HG03469 (cell line): ENCODE measurements around the gene LAPTM5.
"Not testable (repeated sequence)": the region's sequence is repeated elsewhere in the genome, so short reads cannot be mapped to it uniquely, and the experiment has no call there.

Experiments used
- ATAC-seq: cut with Tn5 transposase; IDR thresholded peaks from one replicate; pipeline ENCODE4 v1.9.1; 2021; ENCODE audit warnings: mild to moderate bottlenecking, moderate library complexity, moderate number of reproducible peaks; ENCODE audit not compliant: unreplicated experiment

Gene LAPTM5

GRCh38 chr1:30757352-30758120, at the start of gene LAPTM5:
Gene LAPTM5 (minus strand): TSS chr1:30757774. CDS start chr1:30757745, 29 bp downstream.
- ATAC-seq: no peak

- no peak for ATAC-seq
These were observed 49.1 kb upstream of the LAPTM5 start for GRCh38 chr1:30806381-30807317.

- no peak for ATAC-seq
These were observed 47.9 kb upstream of the LAPTM5 start for GRCh38 chr1:30805304-30806003.

GRCh38 chr1:30804822-30805221, 47.2 kb upstream of the LAPTM5 start:
- ATAC-seq: no peak

GRCh38 chr1:30804352-30804751, 46.8 kb upstream of the LAPTM5 start:
- no peak for ATAC-seq

GRCh38 chr1:30803562-30803961, 46.0 kb upstream of the LAPTM5 start:
- ATAC-seq: no peak

GRCh38 chr1:30801771-30802198, 44.2 kb upstream of the LAPTM5 start:
- ATAC-seq: no peak

GRCh38 chr1:30799233-30799511, 41.6 kb upstream of the LAPTM5 start:
- ATAC-seq: no peak

- no peak for ATAC-seq
These were observed 41.0 kb upstream of the LAPTM5 start for GRCh38 chr1:30798389-30799232.

- no peak for ATAC-seq
These were observed 37.5 kb upstream of the LAPTM5 start for GRCh38 chr1:30795026-30795425.

GRCh38 chr1:30794260-30794659, 36.7 kb upstream of the LAPTM5 start:
- no peak for ATAC-seq

- ATAC-seq: no peak
These were observed 35.6 kb upstream of the LAPTM5 start for GRCh38 chr1:30793209-30793608.

GRCh38 chr1:30791868-30792267, 34.3 kb upstream of the LAPTM5 start:
- ATAC-seq: no peak

- no peak for ATAC-seq
These were observed 33.5 kb upstream of the LAPTM5 start for GRCh38 chr1:30790850-30791778.

GRCh38 chr1:30790256-30790525, 32.6 kb upstream of the LAPTM5 start:
- not testable (repeated sequence) for ATAC-seq

GRCh38 chr1:30789388-30790255, 32.0 kb upstream of the LAPTM5 start:
- no peak for ATAC-seq

- no peak for ATAC-seq
These were observed 31.2 kb upstream of the LAPTM5 start for GRCh38 chr1:30788580-30789387.
